ENCODE results near the gene YWHAB.

- TF ChIP-seq CTCF (IDR thresholded peaks at IDR 0.05; ENCODE audit: low read depth, low read length) (no peak), MAX (IDR thresholded peaks at IDR 0.05; ENCODE audit: low read depth, low read length) (no peak)
Measured at GRCh38 chr20:44856856-44857448, 28.6 kb upstream of the YWHAB start.
